HG03439 (cell line): ENCODE data around the gene MORN1.

Experiments used
- ATAC-seq: cut with Tn5 transposase; IDR thresholded peaks from one replicate; pipeline ENCODE4 v1.9.1; 2021; ENCODE audit warnings: mild to moderate bottlenecking, moderate library complexity; ENCODE audit not compliant: unreplicated experiment

The MORN1 gene

DNA sequence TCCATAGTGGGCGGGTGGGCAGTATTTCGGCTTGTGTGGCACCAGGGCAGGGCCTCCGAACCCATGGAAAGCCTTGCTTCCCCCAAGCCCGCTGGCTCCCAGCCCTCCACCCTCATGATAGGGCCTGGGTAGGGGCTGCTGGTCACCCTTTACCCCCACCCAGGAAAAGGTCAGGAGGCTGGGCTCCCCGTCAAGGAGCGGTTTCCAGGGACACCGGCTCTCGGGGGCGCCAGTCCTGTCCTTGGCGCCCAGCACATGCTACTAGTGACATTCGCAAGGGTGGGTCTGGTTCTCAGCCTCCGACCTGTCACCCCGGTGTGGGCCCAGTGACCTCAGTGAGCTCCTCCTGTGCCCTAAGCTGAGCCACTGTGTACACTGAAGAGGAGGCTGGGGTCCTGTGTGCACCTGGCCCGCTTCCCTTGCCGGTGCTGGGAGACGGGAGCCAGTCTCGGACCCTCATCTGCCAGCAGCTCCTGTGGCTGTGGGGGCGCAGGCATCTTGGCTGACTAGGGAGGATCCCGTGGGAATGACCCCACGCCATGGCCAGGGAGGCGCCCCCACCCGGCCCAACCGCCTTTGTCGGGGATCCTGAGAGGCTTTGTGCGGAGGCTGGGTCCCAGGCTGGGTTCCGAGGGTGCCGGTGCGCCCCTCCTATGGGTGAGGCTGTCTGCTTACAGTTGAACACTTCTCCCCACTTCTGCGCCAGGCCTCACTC lies 108.6 kb downstream of the MORN1 start:
- ATAC-seq, result no peak

DNA sequence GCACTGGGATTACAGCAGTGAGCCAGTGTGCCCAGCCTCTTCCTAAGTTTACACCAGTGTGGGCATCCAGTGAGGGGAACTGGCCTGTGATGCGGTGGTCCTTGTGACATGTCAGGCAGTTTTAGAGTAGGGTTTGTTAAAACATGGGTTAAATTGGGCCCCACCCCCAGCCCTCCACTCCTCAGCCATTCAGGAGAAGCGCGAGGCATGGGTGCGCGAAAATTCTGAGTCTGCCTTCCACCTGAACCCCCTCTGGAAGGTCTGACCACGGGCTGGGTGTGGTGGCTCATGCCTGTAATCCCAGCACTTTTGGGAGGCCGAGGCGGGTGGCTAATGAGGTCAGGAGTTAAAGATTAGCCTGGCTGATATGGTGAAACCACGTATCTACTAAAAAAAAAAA lies 111.5 kb downstream of the MORN1 start:
- no peak for ATAC-seq

DNA sequence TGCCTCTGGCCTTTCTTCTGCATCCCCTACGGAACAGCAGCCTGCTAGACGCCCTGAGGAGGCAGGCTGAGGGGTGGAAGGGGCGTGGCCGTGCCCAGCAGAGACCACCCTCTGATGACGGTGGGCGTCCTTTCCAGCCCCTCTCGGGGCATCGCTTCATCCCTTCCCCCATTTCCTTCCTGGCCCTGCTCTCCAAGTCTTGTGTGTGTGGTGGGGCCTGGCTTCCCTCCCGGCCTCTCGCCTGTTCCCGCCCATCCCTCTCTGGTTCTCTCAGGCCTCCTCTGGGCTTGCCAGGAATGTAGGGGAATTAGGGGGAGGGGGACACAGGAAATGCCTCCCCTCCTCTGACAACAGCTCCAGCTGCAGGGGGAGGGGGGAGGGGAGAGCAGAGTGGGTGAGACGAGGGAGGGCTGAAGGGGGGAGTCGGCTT lies 112.1 kb downstream of the MORN1 start:
- ATAC-seq, result no peak

DNA sequence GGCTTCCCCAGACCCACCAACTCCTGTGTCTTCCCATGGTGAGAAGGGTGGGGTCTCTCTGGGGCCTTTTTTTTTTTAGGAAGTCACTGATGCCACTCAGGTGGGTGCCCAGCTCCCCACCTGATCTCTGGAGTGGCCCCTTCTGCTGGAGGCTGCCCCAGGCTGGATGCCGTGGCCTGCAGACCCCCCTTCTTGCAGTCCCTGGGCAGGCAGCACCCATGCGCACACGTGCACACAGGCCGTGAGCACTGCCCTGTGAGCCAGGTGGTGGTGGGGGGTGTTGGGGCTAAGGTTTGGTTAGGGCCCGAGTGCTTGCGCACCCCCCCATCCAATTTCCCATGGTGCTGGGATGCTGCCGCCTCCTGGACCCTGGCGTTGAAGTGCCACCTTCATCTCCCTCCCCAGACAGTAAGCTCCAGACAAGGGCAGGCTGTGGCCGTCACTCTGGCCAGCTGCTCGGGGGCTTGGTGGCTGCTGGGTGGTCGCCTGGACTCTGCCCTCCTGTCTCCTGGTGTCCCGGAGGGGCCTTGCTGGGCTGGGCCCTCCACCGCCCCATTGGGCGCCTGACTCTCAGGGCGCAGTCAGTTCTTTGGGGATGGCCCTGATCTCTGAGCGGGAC lies 112.7 kb downstream of the MORN1 start:
- ATAC-seq, result no peak

DNA sequence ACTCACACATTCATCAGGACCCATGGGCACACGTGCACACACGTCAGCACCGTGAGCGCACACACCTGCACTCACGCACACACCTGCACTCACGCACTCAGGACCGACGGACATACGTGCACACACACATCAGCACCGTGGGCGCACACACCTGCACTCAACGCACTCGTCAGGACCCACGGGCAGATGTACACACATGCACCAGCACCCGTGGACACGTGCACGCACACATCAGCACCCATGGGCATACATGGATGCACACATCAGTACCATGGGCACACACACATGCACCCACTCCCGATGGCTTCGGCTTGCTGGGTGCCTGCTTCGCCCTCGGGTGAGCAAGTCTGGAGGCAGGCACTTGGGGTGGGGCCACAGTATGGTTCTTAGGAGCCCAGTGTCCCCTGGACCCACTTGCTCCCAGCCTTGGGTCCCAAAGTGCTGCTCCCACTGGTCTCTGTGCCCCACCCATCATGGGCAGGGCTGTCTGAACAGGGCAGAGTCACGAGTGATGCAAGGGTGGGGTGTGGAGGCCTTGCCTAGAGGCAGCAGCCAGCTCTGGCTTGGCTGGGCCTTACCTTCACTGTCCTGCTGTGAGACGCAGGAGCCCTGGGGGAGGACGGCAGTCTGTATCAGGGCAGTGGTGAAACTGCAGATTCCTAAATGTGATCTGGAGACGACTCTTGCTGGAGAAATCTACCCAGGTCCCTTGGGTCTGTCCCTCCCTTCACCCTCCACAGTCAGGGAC lies 113.4 kb downstream of the MORN1 start:
- ATAC-seq, result no peak

DNA sequence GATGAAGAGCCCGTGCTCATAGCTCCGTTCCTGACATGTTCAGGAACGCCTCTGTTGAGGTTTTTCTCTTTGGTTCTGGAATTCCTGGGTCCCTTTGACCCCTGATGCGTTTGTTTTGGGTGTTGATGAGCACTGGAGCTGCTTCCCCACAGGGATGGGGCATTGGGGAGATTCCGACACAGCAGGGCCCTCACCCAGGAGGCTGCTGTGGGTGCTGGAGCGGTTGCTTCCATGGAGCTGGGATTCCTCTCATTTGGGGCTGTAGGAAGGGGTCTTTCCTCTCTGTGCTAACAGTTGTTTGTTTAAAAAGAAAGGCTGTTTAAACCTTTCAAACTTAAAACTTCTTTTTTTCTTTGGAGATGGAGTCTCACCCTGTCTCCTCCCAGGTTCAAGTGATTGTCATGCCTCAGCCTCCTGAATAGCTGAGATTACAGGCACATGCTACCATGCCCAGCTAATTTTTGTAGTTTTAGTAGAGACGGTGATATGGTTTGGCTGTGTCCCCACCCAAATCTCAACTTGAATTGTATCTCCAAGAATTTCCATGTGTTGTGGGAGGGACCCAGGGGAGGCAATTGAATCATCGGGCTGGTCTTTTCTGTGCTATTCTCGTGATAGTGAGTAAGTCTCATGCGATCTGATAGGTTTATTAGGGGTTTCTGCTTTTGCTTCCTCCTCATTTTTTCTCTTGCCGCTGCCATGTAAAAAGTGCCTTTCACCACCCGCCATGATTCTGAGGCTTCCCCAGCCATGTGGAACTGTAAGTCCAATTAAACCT lies 114.4 kb downstream of the MORN1 start:
- no peak for ATAC-seq

DNA sequence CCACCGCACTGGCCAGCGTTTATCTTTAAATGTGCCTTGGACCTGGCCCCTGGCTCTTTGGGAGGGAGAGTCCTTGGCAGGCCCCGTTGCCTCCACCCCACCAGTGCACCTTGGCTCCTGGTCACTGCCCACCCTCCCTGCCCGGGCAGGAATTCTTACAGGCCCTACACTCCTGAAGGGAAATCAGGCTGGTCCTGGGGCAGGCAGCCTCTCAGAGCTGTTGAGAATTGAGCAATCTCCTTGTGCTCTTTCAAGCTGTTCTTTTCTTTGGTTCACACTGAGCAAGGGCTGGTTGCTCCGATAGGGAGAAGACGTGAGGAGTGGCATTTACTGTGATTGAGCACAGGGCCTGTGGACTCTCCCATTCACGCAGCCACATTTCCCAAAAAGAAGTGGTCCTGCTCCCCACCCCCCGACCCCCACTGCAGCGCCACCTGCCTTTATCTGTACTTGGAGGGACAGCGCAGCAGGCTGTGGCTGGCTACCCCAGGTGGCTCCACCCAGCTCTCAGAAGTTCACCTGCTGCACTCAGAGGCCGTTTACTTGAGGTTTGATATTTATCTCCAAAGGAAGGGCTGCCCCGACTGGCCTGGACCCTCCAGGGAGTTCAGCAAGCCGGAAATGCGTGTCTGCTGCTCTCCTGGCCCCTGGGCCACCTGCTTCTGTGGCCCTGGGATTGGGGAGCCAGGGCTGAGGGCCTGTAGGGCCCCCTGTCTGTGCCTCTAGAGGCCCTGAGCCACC lies 115.4 kb downstream of the MORN1 start:
- no peak for ATAC-seq

DNA sequence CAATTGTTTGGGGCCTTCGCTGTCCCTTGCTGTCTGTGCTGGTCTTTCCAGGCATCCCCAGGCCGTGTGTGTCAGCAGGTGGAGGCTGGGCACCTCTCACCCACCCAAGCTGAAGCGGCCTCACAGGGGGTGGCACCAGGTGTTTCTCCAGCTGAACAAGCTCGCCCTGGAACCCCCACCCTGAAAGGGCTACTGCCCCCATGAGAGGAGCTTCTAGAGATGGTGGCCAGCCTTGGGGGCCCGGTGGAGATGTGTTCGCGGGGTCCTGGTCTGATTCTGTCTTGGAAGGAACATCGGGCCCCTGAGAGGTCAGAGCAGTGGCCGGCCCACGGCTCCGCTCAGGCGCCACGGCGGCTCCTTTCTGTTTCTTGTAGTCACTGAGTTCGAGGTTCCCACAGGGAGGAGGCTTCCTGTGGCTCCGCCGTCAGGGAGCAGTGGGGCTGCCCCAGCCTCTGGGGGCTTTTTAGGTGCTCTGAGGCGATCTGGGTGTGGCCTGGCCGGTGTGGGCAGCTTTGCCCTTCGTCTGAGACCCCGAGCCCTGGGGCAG lies 116.4 kb downstream of the MORN1 start:
- no peak for ATAC-seq

DNA sequence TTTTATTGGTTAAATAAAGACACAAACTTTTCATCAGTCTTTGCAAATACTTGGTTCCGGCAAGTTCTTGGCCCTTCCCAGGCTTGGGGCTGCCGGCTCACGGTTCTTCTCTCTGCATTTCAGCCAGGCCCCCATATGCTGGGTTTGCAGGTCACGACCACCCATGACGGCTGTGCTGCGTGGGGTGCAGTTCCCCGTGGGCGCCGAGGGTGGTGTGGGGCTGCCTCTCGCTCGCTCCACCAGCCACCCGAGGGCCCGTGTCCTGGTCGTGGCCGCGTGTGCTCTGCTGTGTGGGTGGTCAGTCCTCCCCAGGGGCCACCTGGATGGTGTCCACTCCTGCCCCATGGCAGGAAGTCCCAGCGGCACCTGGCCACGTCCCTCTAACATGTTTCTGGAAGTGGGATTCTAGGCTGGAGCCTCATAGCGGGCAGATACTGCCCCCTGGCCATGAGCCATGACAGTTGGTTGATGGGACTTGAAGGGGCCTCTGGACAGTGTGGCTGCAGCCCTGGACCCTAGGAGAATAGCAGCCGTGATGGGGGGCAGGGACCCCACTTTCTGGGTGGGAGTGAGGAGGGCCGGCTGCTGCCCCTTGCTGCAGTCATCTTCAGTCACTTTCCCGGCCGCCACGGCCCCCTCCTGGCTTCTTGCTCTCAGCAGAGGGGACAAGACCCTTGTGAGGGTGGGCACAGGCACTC lies 117.0 kb downstream of the MORN1 start:
- ATAC-seq, result no peak

DNA sequence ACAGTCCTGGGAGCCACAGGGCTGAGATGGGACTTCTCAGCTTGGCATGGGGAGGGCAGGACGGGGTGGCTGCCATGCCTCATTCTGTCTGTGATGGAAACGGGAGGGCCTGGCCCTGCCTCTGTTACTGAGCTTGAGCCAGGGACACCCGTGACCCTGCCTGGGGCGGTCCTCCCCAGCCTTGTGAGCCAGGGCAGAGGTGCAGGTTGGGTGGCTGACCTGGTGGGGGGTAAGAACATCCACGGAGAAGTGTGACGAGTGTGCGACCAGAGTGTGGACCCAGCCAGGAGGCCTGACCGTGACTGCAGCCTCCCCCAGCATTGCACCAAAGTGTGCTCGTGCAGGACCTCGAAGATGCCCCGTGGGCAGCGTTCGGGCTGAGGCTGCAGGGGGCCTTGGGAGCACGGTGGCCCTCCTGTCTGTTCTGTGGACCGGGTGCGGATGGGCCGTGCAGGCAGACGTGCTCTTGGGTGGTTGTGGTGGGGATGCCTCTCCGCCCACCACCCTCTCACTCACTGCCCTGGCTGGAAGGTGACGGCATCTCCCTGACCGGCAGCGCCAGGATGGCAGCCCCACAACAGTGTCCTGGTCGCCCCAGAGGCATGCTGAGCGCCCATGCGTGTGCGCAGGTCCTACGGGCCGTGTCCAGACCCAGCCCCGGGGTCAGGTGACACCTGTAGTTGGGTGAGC lies 117.8 kb downstream of the MORN1 start:
- no peak for ATAC-seq

DNA sequence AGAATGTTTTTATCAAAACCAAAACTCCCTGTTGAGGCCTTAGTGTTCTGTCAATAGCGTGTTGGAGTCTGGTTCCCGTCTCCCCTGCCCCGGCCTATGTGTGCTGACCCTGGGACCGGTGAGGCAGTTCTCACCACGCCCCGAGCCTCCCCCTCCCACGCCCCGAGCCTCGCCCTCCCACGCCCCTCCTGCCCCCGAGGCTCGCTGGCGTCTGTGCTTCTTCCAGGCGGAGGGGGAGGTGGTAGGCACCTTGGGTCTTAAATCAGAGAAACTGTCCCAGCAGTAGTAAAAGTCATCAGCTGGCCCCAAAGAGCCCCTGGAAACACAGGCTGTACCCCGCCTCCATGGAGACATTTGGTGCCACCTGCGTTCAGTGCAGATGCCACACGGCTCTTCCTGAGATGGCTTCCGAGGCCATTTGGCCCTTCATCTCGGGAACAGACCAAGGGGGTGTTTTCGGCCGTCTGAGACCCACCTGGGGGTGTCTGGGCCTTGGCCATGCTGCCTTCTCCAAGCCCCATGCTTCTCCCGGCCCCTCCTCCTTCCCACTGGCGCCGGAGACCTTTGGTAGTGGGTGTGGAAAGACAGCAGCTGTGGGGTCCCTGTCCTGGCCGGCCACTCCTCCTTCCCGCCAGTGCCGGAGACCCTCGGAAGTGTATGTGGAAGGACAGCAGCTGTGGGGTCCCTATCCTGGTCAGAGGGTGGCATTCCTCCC lies 118.5 kb downstream of the MORN1 start:
- ATAC-seq, result no peak

DNA sequence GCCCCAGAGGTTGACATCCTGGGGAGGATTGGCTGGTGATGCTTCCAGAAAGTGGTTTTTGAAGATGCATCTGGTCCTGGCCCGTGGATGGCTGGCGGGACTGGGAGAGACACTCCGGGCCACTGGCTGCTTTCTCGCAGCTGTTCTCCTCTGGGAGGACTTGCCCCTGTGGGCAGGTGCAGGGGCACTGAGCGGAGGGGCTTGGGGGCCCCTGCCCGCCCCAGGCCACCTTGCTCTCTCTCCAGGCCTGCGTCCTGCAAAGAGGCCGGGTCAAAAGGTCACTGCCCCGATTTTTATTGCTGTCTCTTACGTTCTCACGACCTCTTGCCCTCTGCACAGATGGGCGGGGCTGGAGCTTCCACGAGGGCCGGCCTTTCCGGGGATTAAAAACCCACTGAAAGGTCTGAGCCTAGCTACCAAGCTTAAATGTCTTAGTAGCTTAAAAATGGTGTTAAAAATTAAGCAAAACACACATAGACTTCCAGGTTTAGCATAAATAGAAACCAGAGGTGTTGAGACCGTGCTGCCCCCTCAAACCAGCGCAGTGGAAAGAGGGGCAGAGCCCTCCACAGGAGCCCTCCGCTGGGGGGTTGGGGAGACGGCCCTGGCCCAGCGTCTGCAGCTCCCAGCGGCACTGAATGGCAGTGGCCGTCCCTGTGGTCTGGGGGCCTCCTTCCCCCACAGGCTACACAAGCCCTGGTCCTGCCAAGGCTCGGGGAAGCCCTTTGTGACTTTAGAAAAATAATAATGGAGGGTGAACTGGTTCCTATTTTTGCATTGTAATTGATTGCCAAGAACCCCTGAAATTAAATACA lies 119.3 kb downstream of the MORN1 start:
- ATAC-seq, result no peak
